Endodermal cell (in vitro differentiated cells): ENCODE data around the gene ERCC1. TPM values are rescaled to one million over a fixed set of nuclear protein-coding genes. Genes with fewer than 3 reads are reported as not detected.

ENCODE experiments used
- DNase-seq: peaks from one replicate; pipeline ENCODE4 v3.0.0-alpha.2; 2017
- H3K27ac ChIP-seq: 2 replicates; pipeline ENCODE4 v1.5.1; 2013; ENCODE audit warnings: mild to moderate bottlenecking, low read depth, low read length, moderate library complexity
- H3K27me3 ChIP-seq: 2 replicates; pipeline ENCODE4 v1.6.1; 2013; ENCODE audit warnings: mild to moderate bottlenecking, low read length, moderate library complexity; ENCODE audit not compliant: insufficient read depth, control insufficient read depth, poor library complexity, severe bottlenecking
- H3K36me3 ChIP-seq: 2 replicates; pipeline ENCODE4 v1.7.0; 2013; ENCODE audit warnings: mild to moderate bottlenecking, low read length, moderate library complexity; ENCODE audit not compliant: control insufficient read depth, insufficient read depth
- H3K4me1 ChIP-seq: one replicate; pipeline ENCODE4 v1.7.0; 2013; ENCODE audit warnings: low read length; ENCODE audit not compliant: control insufficient read depth, insufficient read depth
- H3K4me3 ChIP-seq: 2 replicates; pipeline ENCODE4 v1.5.1; 2013; ENCODE audit warnings: mild to moderate bottlenecking, low read length, moderate library complexity
- H3K9ac ChIP-seq: 2 replicates; pipeline ENCODE4 v1.6.1; 2013; ENCODE audit warnings: mild to moderate bottlenecking, low read length, moderate library complexity; ENCODE audit not compliant: poor library complexity, severe bottlenecking; ENCODE audit errors: extremely low read depth
- H3K9me3 ChIP-seq: 2 replicates; pipeline ENCODE4 v1.6.1; 2013; ENCODE audit warnings: mild to moderate bottlenecking, low read length, moderate library complexity; ENCODE audit not compliant: control insufficient read depth
- H3K27ac Mint-ChIP-seq: 2 replicates; pipeline ENCODE4 v1.8.0; 2020; ENCODE audit warnings: mixed read lengths
- H3K27me3 Mint-ChIP-seq: 2 replicates; pipeline ENCODE4 v1.8.0; 2021; ENCODE audit warnings: mild to moderate bottlenecking, mixed read lengths; ENCODE audit not compliant: insufficient read depth
- H3K36me3 Mint-ChIP-seq: 2 replicates; pipeline ENCODE4 v1.8.0; 2020; ENCODE audit warnings: low read depth, mixed read lengths
- H3K4me1 Mint-ChIP-seq: 2 replicates; pipeline ENCODE4 v1.8.0; 2020; ENCODE audit warnings: mixed read lengths
- H3K4me3 Mint-ChIP-seq: 2 replicates; pipeline ENCODE4 v1.8.0; 2020; ENCODE audit warnings: mild to moderate bottlenecking, moderate library complexity, mixed read lengths
- H3K9me3 Mint-ChIP-seq: 2 replicates; pipeline ENCODE4 v1.8.0; 2020; ENCODE audit warnings: mild to moderate bottlenecking, mixed read lengths
- WGBS, 2 experiments: methylation state at CpG; one replicate each; pipeline versions ENCODE4 v1.1.5 to v1.1.7; 2013; ENCODE audit warnings: missing lambda C conversion rate in 2 of 2, mixed read lengths in 1 of 2; ENCODE audit not compliant: insufficient coverage in 1 of 2, insufficient read length in 1 of 2; 5-methylcytosine and 5-hydroxymethylcytosine counted together
- total RNA-seq, 2 donors: library from RNA; stranded (reverse); fragmentation: NEBNext Ultra II Directional in 1 of 2; extraction: Animal tissue kit (Norgen Biotek cat#: 25700) in 1 of 2; gene quantifications; 2 replicates in 1 of 2; 3 replicates in 1 of 2; pipeline ENCODE4 v1.2.1, GENCODE V29; 2021
- TF ChIP-seq, protein P1 (sequence below): fragments of 200-600 bp; sonication (generic); conservative IDR thresholded peaks from 2 replicates; pipeline ENCODE4 v1.5.0; 2021; ENCODE audit warnings: antibody characterized with exemption, mild to moderate bottlenecking

The ERCC1 gene
- total RNA-seq, 2 donors from 2014 or later: 53.5 to 63.6 TPM

- Histone ChIP-seq H3K36me3 (no peaks in the 10 kb centered on the region), H3K27me3 (no peaks in the 10 kb centered on the region), H3K4me3 (no peak overlapping the region), H3K4me1 (no peaks in the 10 kb centered on the region), H3K27ac (no peak overlapping the region), H3K9me3 (no peaks in the 10 kb centered on the region), H3K9ac (no peak overlapping the region)
- TF ChIP-seq, protein P1, sequence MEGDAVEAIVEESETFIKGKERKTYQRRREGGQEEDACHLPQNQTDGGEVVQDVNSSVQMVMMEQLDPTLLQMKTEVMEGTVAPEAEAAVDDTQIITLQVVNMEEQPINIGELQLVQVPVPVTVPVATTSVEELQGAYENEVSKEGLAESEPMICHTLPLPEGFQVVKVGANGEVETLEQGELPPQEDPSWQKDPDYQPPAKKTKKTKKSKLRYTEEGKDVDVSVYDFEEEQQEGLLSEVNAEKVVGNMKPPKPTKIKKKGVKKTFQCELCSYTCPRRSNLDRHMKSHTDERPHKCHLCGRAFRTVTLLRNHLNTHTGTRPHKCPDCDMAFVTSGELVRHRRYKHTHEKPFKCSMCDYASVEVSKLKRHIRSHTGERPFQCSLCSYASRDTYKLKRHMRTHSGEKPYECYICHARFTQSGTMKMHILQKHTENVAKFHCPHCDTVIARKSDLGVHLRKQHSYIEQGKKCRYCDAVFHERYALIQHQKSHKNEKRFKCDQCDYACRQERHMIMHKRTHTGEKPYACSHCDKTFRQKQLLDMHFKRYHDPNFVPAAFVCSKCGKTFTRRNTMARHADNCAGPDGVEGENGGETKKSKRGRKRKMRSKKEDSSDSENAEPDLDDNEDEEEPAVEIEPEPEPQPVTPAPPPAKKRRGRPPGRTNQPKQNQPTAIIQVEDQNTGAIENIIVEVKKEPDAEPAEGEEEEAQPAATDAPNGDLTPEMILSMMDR: no peak
- Mint-ChIP-seq H3K4me1 (no peaks in the 10 kb centered on the region), H3K36me3 (no peaks in the 10 kb centered on the region), H3K4me3 (no peak overlapping the region), H3K9me3 (no peaks in the 10 kb centered on the region), H3K27me3 (peaks cover 2% of the 10 kb centered on the region), H3K27ac (no peak overlapping the region)
- 89 to 90% methylated on average over 2 to 4 of the region's 4 CpGs for WGBS, 2 experiments
- DNase-seq: no peak
Observed at GRCh38 chr19:45463241-45463640, 39.5 kb upstream of the ERCC1 start.

GRCh38 chr19:45462174-45462573 lies 38.5 kb upstream of the ERCC1 start:
- H3K4me1 ChIP-seq: no peaks in the 10 kb centered on the region
- DNase-seq: no peak
- Mint-ChIP-seq H3K4me1 (no peaks in the 10 kb centered on the region), H3K9me3 (no peaks in the 10 kb centered on the region), H3K4me3 (no peak overlapping the region), H3K27me3 (peaks cover 2% of the 10 kb centered on the region), H3K27ac (no peak overlapping the region), H3K36me3 (no peaks in the 10 kb centered on the region)
- H3K4me3 ChIP-seq: no peak overlapping the region
- whole genome bisulfite sequencing, 2 experiments: 94 to 100% methylated on average over 2 to 4 of the region's 4 CpGs
- TF ChIP-seq, protein P1: no peak
- H3K9me3 ChIP-seq: no peaks in the 10 kb centered on the region
- H3K9ac ChIP-seq: no peak overlapping the region
- no peaks in the 10 kb centered on the region for H3K27me3 ChIP-seq
- H3K27ac ChIP-seq: no peak overlapping the region
- H3K36me3 ChIP-seq: no peaks in the 10 kb centered on the region

- no peak overlapping the region for H3K4me3 Mint-ChIP-seq
- H3K27me3 Mint-ChIP-seq: peaks cover 2% of the 10 kb centered on the region
- no peak overlapping the region for H3K27ac Mint-ChIP-seq
Observed at GRCh38 chr19:45460807-45461347, 37.2 kb upstream of the ERCC1 start.

More at GRCh38 chr19:45460807-45461347, 37.2 kb upstream of the ERCC1 start:
- Histone ChIP-seq H3K4me3 (no peak overlapping the region), H3K27ac (no peak overlapping the region), H3K4me1 (peaks cover 4% of the 10 kb centered on the region), H3K36me3 (no peaks in the 10 kb centered on the region), H3K27me3 (no peaks in the 10 kb centered on the region), H3K9me3 (no peaks in the 10 kb centered on the region), H3K9ac (no peak overlapping the region)
- TF ChIP-seq, protein P1: no peak
- 61 to 78% methylated on average over 8 of the region's 8 CpGs for WGBS, 2 experiments
- no peaks in the 10 kb centered on the region for H3K36me3 Mint-ChIP-seq
- no peaks in the 10 kb centered on the region for H3K9me3 Mint-ChIP-seq
- DNase-seq: peak; percentile 45
- H3K4me1 Mint-ChIP-seq: peaks cover 4% of the 10 kb centered on the region
